Stimulated activated CD8-positive, alpha-beta memory T cell treated with anti-CD3 and anti-CD28 coated beads, Interleukin-15, amount 100 ng/mL, for 48 hours (primary cell): ENCODE results near the gene USP16.

Experiments used
- DNase-seq, 2 donors: peaks; one replicate each; pipeline ENCODE4 v3.0.0-alpha.2; 2020; ENCODE audit warnings: low read depth in 2 of 2

USP16 gene

DNA sequence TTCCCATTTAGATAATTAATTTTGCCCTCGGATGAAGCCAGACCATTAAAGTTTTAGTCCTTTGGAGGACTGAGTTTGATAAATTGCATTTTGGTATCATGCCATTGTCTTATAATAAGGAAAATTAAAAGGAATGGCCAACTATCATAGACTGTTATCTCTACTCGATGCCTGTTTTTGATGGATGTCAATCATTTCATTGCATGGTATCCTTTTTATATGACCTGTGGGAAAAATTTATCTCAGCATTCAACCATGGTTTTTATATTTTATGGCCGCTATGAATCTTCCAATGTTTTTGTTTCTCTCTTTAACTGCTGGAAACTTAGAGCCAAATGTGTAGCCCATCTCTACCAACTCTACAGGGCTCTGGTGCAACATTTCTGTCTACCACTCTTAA, 58.8 kb downstream of the USP16 start:
- no peak for DNase-seq

DNA sequence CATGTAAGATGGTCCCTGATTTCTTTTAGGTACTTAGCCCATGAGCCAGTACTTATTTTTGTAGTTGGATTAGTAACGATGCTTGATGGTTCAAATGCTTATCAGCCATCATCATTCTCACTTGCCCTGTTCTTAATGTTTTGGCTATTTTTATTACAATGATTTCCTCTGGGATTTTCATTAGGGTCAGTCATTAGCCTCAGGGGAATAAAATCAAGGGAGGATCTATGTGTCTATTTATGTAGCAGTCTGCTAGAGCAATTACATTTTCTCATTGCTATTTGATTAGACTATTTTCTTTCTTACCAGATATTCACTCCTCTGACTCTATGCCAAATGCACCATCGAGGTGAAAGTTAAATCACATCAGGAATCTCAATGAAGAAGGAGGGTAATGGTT, 59.9 kb downstream of the USP16 start:
- no peak for DNase-seq

DNA sequence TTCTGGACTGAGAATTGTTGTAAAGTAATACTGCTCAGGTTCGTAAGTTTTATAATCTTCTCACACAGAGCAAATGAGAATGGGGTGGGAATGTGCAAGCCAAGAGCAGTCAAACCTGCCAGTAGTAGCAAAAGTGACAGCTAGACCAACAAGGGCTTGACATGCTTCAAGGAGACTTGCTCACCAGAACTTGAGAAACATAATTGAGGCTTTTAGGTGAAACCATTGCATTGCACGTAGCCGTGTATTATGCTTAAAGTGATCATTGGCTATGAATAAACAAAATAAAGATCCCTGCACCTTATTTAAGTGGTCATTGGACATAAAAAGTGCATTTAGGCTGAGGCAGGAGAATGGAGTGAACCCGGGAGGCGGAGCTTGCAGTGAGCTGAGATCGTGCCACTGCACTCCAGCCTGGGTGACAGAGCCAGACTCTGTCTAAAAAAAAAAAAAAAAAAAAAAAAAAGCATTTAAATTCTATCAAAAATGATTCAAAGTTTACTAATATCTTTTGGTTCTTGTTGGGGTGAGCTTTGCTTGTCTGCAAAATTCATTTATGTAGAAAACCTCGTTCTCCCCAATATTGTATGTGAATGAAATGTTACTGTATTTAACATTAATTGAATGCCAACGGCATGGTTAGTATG, 60.8 kb downstream of the USP16 start:
- no peak for DNase-seq

DNA sequence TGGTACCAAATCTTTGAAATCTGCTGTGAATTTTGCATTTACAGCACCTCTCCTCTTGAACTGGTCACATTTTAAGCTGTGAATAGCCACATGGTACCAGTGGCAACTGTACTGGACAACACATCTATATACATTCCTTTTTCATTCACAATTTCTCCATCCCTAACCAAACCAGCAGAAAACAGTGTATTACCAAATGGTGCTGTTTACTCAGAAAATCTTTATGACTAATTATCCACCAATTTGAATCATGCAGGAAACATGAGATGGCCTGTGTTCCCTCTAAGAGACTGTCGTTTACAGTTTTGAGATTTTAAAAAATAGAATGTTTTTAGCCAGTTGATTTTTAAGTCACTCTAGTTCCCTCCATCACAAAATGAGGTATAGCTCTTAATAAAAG, 66.6 kb downstream of the USP16 start:
- DNase-seq = no peak

DNA sequence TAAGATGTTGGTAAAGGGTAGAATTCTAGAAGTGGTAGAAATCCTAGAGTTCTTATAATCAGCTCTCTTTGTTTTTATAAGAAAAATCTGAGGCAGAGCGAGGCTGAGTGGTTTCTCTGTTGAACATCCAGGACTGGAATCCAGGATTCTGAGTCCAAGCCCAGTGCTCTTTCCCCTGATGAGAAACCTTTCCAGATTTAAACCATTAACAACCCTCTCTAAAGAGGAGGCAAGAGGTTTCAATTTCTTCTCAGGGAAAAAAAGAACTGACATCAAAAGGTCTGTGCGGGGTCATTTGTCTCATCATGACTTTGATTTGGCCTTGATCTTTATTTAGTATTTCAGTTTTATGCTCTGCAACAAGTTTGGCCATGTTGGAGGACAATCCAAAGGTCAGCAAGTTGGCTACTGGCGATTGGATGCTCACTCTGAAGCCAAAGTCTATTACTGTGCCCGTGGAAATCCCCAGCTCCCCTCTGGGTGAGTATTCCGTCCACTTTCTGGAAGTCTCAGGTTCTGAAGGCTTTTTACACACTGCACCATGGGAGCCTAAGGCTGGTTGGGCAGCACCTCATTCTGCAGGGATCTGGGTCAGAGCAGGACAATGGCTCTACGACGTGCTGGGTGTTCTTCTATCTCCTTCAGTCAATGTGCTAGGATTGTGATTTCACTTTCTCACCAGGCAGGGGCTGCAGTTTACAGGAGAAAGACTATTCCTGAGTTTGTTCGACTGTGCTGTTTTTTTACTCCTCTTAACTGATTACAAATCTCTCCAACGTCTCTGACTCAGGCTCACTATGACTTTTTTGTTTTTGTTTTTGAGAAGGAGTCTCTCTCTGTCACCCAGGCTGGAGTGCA, 67.9 kb downstream of the USP16 start:
- DNase-seq = no peak

DNA sequence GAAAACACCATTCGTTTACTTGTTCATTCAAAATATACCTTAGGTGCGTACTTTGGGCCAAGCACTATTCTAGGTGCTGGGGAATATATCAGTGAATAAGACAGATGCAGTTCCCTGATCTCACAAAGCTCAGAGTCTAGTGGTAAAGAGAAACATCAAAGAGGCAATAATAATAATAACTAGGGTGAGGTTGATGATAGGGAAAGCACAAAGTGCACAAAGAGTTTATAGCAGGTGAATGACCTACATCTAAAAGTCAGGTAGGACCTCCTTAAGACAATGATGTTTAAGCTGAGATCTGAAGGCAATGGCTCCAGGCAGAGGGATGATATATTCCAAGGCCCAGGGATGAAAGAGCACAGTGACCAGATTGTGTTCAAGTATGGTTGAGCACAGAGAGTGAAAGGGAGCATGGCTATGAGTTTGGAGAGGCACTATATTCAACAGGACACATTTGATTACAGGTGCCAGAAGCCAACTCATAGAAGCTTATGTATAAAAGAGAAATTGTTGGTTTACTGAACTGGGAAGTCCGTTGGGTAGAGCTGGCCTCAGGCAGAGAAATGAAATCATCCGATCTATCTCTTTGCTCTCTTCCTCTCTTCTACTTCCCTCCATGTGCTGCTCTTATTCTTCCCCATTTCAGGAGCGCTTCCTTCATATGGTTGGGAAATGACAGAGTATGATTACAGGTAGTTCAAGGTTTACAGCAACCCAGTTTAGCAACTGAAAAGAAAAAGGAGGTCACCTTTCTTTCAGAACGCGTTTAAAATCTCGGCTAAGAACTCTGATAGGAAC, 71.9 kb downstream of the USP16 start:
- no peak for DNase-seq

DNA sequence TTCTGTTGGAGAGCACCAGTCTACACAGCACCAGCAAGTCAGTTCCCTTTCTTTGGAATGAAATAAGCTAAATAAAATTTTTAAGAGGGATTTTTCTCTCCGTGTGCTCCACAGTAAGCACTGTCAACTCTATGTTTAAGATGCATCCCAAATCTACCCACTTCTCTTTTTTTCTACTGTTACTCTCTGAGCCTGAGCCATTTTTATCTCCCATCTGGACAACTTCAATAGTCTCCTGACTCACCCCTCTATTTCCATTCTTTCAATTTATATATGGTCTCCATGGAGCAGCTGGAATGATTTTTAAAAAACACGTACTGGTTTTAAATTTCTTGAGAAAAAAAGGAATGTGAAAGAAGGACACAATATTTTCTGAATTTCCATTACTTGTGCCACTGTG, 73.7 kb downstream of the USP16 start:
- DNase-seq = no peak

DNA sequence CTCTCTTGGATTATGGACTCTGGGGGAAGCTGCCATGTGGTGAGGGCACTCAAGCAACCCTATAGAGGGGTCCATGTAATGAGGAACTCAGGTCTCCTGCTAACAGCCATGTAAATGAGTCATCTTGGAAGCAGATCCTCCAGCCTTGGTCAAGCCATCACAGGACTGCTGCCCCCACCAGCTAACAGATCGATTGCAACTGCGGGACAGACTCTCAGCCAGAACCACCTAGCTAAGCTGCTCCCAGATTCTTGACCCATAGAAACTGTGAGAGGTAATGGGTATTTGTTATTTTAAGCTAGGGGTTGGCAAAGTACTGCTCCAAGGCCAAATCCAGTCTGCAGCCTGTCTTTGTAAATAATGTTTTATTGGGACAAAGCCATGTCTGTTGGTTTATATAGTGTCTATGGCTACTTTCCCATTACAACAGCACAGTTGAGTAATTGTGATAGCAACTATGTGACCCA, 78.4 kb downstream of the USP16 start:
- no peak for DNase-seq
